GM12892 (cell line): ENCODE data around the gene FTO.

Source experiments
- POLR2A ChIP-seq: IDR thresholded peaks from 2 replicates; pipeline ENCODE4 v1.6.1; 2011; ENCODE audit warnings: low read depth, low read length, control low read depth
- POLR2AphosphoS5 ChIP-seq: IDR thresholded peaks from 2 replicates; pipeline ENCODE4 v1.6.1; 2011; ENCODE audit warnings: low read depth, low read length, control low read depth
- TAF1 ChIP-seq: IDR thresholded peaks from 2 replicates; pipeline ENCODE4 v1.6.1; 2011; ENCODE audit warnings: low read depth, mild to moderate bottlenecking, control low read depth, low read length, borderline replicate concordance

- TF ChIP-seq POLR2A (no peak), TAF1 (no peak), POLR2AphosphoS5 (no peak)
These were observed 294.3 kb downstream of the FTO start for GRCh38 chr16:53998024-53998810.
